Pulmonary artery endothelial cell (primary cell): ENCODE measurements around the gene LRRC3B. TPM values are rescaled to one million over a fixed set of nuclear protein-coding genes. Genes with fewer than 3 reads are reported as not detected.
"Not testable (repeated sequence)": the region's sequence is repeated elsewhere in the genome, so short reads cannot be mapped to it uniquely, and the experiment has no call there.

ENCODE experiments used
- DNase-seq: peaks from one replicate; pipeline ENCODE4 v3.0.0-alpha.2; 2011; ENCODE audit warnings: low read depth, low spot score
- total RNA-seq: library from RNA; depleted of rRNA; stranded (reverse); fragments of >200 nt; gene quantifications from 2 replicates; pipeline ENCODE4 v1.2.3, GENCODE V29; 2014

LRRC3B gene, protein sequence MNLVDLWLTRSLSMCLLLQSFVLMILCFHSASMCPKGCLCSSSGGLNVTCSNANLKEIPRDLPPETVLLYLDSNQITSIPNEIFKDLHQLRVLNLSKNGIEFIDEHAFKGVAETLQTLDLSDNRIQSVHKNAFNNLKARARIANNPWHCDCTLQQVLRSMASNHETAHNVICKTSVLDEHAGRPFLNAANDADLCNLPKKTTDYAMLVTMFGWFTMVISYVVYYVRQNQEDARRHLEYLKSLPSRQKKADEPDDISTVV
- total RNA-seq, result not detected in 2 replicates

DNA sequence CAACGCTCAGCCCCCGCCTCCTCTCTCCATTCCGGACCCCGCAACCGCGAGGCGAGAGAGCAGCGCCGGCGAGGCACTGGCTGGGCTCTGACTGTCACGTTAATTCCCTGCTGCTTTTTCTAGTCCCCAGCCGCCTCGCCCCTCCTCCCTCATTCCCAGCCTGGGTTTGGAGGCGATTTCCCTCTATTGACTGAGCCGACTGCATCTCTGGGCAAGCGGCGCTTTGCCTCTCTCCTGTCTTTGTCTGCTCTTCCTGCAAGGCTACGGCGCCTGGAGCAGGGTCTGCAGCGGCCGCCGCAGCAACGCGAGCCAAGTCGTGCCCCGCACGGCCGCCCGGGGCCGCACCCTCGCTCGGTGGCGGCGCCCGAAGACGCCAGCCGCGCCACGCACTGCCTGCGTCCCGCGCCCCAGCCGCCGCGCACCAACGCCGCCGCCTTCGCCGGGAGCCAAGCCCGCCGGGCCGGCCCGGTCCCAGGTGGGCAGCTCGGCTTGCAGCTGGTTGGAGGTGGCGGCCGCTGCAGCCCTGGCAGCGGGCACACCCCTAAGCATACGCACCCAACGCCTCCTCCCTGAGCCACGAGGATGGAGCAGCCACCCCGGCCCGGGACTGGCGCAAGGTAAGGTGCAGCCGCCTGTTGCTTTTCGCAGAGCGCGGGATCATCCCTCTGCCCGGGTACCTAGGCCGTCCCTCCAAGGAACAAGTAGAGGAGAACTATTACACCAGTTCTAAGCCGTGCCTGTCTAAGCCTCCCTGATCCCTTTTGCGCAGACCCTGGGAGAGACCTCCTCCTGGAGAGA, at the start of gene LRRC3B:
Gene LRRC3B (plus strand): TSS at position 152 of the 798 bp plus-strand sequence. CDS start 86,901 bp downstream, outside the sequence.
- no peak for DNase-seq

DNA sequence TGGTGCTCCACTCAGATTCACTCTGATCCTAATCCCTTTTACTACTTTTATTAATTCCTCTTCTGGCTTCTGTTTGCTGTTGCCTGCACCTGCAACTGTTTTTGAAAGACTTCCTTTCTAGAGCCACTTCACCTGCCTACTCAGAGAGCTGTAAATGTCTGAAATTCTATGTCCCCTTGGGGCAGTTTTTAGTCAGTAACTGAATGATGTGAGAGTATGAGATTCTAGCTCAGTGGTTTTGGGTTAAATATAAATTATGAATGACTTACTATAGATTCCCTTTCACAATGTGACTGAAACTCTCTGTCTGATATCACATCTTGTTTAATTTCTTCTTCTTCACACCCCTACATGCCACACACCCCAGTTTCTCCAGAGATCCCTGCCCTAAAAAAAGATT, 47.8 kb upstream of the LRRC3B start:
- no peak for DNase-seq

DNA sequence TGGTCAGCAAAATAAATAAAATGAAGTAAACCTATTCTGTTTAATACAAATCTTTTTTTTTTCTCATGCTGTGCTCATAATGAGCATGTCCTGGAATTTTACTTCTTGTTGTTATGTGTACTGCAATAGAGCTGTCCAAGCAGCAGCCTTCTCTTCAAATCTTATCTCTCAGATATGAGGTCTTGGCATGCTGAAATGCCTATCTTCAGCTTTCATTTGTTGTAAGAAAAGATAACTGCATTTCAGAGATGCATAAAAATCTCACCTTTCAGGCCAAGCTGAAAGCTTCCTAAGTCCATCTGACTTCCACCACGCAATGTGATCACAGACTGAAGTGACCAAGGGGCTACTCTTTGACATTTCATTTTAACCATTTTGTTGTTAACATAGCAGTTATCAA, 43.5 kb upstream of the LRRC3B start:
- DNase-seq, result no peak

DNA sequence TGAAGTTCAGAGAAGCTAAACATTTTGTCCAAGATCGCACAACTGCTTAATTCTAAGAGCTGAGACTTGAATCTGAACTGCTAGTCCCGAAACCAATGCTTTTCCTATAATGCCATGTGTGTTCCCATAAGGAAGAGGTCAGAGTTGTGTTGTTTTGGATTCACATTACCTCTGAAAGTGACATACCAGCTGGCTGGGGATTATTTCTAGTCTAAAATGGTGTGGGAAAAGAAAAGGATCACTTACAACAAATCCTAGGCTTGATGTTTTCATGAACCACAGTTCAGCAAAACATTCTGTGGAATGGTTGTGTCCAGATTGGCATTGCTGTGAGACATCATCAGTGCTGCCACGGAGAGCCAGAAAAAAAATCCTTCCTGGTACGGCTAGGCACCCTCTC, 35.0 kb upstream of the LRRC3B start:
- no peak for DNase-seq

DNA sequence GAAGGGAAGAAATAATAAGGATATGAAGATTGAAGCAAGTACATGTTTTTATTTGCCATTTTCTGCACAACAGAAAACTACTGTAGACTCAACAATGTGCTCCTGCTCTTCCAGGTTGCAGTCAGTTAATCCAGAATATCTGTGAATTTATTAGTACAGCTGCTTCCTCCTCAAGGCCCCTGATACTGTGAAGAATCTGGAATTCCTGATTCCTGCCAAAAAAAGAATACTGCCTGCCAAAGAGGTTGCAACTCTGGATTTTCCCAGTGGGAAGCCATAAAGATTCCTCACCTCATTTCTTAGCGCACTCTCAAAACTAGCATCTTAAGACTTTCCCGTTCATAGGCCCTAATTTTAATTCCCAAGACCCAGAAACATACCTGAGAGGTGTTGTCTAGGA, 33.6 kb upstream of the LRRC3B start:
- DNase-seq, result no peak

DNA sequence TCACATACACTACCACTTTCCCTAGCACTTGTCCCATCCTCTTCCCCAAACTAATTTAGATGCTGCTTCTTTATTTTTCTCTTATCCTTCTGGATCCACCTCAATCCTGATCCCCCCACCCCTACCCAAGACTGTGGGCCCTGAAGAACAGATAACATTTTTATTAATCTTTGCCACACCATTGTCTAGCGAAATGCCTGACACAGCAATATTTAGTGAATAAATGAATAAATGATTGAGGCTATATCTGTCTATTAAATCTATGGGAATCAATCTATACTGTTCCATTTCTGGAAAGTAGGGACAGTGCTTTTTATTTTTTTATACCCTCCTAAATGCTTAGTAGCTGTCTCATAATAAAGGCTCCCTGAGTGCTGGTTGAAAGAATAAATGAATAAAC, 32.9 kb upstream of the LRRC3B start:
- DNase-seq, result no peak

DNA sequence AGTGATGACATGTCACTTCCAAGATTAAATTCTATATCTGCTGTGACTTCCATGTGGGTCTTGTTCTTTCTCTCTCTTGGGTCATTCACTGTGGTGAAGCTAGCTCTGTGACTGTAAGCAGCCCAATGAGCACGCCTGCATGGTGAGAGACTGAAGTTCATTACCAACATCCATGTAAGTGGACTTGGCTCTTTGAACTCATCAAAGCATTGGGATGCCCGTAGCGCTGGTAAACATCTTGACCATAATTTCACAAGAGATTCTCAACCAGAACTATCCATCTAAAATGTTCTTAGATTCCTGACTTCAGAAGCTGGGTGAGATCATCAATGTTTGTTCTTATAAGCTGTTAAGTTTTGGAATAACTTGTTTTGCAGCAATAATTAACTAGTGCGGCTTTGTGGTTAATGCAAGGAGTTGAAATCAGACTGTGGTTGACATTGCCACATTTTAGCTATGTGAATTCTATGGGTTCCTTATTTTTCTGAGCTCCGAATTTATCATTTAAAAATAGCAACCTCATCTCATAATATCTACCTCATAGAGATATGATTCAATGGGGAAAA, 31.6 kb upstream of the LRRC3B start:
- no peak for DNase-seq

DNA sequence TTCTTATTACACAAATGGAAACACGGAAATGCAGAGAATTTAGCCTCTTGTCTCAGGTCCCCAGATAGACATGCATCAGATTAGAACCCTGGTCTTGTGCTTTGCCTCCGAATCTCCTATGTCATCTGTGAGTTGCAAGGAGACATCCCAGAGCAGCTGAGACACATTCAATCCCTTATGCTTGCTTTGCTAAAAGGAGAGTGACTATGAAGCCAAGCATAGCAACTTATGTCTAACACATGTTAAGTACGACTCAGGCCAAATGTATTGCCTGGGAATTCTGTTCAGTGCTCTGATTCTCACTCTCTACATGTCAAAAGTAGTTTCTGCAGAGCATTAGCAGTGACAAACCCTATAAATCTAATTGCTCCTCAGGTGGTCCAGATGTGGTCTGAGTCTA, 30.6 kb upstream of the LRRC3B start:
- DNase-seq, result no peak

DNA sequence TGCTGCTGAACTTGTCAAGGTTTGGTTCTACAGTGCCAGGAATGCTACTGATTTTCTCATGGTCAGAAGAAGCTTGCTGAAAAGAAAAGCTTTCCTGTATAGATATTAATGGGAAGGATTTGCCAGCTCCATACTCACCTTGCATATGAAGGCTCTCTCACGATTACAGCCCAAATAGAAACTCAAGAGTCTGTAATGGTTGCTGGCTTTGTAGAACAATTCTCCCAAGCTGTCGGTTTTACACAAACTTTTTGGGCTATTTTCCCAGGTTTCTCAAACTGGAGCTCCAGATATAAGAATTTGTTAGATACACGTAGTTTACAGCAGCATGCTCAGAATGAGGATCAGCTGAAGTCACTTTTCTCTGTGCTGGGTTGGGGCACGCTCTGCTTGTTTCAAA, 30.1 kb upstream of the LRRC3B start:
- no peak for DNase-seq

DNA sequence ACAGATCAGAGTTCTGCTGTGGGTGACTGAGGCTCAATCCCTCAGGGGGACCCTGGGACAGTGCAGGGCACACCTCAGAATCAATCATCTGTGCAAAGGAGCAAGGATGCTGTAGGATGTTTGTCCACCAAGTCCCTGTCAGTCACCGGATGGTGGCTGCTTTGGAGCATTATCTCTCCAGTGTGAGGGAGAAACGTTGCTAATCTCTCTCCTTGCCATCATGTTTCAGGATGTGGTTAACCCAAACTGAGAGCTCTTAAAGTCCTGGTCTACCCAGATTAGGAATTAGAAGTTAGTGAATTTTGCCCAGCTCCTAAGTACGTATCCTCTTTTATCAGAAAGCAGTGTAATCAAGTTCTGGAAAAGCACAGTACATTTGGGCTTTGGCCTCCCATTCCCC, 26.2 kb upstream of the LRRC3B start:
- DNase-seq, result no peak

DNA sequence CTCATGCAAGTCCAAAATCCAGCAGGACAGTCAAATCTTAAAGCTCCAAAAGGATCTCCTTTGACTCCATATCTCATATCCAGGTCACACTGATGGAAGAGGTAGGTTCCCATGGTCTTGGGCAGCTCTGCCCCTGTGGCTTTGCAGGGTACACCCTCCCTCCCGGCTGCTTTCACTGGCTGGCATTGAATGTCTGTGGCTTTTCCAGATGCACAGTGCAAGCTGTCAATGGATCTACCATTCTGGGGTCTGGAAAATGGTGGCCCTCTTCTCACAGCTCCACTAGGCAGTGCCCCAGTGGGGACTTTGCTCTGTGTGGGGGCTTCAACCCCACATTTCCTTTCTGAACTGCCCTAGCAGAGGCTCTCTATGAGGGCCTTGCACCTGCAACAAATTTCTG, 19.3 kb upstream of the LRRC3B start:
- DNase-seq, result not testable (repeated sequence)

DNA sequence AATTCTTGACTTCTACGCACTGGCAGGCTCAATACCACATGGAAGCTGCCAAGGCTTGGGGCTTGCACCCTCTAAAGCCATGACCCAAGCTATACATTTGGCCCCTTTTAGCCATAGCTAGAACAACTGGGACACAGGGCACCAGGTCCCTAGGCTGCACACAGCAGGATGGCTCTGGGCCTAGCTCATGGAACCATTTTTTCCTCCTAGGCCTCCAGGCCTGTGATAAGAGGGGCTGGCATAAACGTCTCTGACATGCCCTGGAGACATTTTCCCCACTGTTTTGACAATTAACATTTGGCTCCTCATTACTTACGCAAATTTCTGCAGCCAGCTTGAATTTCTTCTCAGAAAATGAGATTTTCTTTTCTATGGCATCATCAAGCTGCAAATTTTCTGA, 18.8 kb upstream of the LRRC3B start:
- DNase-seq, result not testable (repeated sequence)

DNA sequence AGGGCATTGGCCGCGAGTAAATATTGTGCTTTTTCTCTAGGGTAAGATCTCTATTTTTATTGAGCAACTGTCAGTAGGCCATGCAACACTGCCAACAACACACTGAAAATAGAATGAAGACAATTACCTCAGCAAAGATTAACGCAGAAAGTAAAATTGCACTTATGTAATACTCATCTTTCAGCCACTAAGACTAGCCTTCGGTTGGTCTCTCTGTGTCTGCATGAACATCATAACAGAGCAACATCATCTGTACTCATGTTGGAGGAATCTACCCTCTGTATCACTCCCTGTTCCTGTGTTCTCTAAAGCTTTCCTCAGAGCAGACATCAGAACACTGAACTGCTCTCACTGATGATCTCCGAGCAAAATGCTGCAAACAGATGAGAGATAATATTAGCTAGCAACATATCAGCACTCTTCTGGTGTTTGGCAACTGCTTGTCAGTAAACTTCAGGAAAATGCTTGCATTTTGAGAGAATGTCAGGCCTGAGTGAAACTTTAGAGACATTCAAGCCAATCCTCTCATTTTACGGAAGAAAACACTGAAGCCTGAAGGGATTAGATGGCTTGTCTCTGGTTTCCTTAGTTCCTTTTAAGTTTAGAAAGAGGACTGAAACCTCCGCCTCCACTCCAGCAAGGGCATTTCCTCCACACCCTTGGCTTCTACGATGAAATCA, 8.4 kb upstream of the LRRC3B start:
- no peak for DNase-seq

DNA sequence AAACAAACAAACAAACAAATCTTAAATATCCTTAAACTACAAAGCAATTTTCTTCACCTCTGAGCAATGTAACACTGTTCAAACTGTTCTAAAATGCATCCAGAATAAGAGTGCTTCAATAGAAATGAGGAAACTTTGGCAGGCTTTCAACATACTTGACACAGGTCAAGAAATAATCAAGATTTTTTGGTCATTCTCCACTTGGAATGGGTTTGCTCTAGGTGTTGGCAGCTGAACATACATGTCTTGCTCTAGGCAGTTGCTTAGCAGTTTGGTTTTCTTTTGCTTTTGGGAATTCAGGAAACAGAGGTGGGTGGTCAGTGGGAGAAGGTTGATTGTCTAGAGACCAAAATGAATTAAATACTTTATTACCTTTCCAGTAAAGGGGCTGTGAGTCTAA, 1.4 kb upstream of the LRRC3B start:
- DNase-seq, result no peak

DNA sequence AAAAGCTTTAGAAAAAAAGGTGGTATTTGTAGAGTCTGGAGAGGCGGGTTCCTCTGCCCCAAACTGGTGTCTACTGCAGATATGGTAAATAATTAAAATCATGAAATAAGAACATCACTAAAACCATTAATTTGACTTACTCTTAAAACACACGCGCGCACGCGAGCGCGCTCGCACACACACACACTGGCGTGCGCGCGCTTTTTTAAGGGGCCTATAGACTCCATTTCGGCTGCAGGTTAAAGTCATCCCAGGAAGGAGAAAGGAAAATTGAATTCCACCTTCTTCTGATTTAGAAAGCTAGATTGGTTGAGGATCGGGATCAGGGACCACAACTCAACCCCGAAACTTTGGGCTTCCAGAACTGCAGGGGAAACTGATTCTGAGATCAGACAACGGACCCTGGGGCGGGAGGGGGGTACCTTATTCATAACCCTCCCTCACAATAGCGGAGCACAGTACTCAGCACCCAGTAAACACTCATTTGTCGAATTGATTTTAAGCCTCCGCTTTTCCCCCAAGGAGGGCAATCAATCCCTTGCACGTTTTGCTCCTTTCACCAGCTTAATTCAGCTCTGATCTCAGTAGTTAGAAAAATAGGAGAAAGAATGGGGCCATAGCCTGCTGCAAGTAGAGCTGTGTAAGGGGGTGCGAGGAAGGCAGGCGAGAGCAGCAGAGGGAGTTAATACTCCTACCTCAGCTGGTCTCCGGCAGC, 509 bp upstream of the LRRC3B start:
- DNase-seq, result no peak

DNA sequence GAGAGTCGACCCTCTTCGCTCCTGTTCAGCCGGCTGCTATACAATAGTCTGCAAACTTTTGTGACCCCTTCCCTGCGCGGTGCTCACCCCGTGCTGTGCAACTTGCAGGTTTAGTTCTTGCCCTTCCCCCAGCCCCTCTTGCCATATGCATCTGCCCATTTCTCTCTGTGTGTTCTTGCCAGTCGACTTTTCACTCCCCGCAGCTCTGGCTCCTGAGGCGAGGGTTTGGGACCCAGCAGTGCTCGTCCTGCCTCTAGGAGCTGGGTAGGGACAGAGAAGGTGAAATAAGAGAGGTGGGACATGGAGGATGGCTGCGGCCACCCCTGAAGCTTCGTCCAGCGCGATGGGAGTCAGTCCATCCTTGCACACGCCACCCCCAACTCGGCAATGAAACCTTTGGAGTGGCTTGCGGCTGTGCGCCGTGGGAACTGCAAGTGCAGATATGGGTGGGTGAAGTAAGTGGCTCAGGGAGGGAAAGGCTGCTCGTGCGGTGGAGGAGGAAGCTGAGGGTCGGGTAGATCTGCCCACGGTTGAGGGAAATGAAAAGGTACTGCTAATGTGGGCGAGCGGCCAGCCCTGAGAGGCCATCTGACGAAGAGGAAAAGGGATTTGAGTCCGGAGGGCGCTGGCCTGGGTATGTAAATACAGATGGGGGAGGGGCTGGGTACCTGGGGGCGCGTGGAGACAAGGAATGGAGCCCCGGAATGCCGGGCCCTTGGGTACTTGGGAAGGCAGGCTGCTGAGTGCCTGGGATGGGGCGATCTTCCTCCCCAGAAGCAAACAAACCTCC, 1.0 kb downstream of the LRRC3B start:
- DNase-seq, result no peak

DNA sequence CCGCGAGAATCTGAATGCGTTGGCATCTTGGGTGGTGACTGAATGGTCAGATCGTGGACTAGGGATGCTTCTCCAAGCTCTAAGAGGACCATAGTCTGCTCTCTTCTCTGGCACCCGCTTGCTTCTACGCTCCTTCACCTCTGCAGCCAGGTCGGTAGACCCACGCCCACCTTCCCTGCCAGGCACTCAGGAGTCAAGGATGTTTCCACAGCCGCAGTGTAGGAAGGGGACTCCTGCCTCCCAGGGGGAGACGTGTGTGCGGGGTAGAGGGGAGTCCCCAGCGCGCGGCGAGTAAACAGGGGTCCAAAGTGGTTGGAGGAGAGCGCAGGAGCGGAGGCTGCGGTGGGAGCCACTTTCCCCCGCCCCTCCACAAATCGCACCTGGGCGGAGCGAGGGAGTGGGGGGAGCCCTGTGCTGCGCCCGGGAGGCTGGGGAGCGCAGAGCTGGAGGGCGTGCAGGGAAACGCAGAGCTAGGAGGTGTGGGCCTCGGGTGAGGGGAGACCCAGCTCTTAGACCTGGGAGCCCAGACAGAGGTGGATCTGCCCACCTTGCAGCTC, 1.7 kb downstream of the LRRC3B start:
- no peak for DNase-seq

DNA sequence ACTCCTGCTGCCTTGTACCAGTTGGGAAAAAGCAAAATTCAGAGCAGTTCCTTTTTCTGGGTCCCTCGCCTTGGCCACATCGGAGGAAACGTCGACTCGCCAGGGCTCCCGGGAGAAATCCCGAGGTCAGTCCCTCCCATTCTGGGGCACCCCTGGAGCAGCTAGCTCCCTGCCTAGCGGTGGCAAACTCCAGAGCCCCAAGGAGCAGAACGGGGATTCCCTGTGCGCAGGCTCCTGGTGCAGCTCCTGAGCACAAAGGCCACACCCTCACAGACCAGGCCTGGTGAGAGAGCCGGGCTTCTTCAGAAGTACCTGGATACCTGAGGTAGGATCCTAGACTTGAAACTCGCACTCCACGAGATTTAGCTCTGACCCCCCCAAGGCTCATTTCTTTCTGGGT, 2.6 kb downstream of the LRRC3B start:
- no peak for DNase-seq

DNA sequence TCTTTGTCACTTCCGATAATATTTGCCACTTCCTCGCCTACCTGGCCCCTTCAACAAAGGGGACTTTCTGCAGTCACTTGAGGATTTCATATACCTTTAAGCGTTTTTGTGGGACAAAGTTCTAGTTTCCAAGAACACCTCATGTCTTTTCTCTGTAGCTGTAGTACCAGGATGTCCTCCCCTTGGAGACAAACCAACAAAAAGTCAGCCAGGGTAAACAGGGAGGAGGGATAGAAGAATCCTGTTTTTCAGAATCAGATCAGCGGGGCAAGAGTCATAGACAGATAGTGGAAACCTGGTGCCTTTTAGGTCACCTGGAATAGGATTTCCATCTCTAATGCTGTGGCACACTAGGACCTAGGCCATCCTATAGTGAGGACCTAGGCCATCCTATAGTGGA, 4.5 kb downstream of the LRRC3B start:
- DNase-seq, result no peak

DNA sequence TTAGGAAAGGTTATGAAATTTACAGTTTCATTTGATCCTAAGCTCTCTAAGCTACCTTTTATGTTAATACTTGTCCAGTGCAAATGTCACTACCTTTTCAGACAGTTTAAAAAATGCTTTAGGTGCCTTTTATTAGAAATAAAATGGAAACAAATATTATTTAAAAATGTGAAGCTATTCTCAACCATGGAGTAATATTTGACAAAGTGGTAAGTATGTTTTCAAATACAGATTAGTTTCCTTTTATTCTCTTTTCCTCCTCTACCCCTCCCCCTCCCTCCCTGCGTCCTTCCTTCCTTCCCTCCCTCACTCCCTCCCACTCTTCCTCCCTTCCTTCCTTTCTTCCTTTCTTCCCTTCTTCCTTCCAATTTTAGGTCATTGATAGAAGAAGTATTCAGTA, 6.3 kb downstream of the LRRC3B start:
- DNase-seq, result no peak
